Globus pallidus (tissue), 1 donor: ENCODE results near the gene CREBBP.

Experiments
- DNase-seq: peaks from one replicate; pipeline ENCODE4 v3.0.0-alpha.2; 2015; ENCODE audit warnings: low spot score

Gene CREBBP

GRCh38 chr16:3824121-3824795, 56.3 kb downstream of the CREBBP start:
- DNase-seq, result no peak

- no peak for DNase-seq
Observed at GRCh38 chr16:3823427-3823826, 57.1 kb downstream of the CREBBP start.

- DNase-seq, result no peak
Observed at GRCh38 chr16:3822366-3823045, 58.0 kb downstream of the CREBBP start.

DNA sequence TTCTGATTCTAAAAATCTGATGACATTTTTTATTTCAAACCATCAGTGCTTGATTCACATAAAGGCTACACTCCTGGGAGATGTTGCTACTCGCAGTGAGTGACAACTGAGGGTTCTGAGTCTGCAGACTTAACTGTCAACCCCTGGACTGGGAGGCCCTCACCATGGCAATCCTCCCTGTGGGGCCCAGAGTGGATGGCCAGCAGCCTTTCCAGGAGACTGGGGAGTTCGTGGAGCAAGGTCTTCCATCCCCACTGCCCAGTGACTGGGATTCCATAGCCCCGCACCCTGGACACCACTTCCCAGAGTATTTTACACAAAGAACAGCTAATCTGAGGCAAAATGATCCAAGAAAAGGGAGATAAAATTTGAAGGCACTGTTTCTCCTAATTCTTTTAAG, 59.3 kb downstream of the CREBBP start:
- DNase-seq, result no peak

GRCh38 chr16:3819746-3820724, 60.5 kb downstream of the CREBBP start:
- DNase-seq, result peak; percentile 8

DNA sequence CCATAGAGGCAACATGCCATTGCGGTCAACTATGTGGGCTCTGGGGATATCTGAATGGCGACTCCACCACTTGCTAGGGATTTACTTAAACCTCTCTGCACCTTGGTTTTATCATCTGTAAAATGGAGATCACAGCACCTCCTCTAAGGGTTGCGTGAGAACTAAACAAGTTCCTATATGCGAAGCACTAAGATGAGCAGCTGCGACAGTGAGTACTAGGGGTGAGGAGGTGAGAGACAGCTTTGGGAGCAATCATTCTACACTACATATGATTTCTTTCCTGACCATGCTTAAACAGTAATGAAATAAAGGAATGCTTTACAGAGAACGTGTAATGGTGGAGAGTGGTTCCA, 61.4 kb downstream of the CREBBP start:
- no peak for DNase-seq

DNA sequence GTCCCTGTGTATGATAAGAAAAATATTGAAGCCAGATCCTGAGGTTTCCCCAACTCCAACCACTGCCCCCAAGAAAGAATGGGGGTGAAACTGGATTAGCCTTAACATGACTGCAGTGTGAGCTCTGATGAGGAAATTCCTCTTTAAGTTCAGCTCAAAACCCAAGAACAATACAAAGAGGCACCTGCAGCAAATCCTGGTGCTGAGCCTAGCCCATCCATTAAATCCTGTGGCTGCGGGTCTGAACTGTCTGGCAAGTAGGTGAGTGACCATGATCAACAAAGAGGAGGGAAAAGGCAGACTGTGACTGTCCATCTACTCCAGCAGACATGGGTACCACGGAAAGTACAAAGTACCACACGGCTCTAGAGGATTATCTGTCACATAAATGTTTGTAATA, 64.2 kb downstream of the CREBBP start:
- no peak for DNase-seq

GRCh38 chr16:3814755-3815154, 65.8 kb downstream of the CREBBP start:
- DNase-seq, result no peak

DNA sequence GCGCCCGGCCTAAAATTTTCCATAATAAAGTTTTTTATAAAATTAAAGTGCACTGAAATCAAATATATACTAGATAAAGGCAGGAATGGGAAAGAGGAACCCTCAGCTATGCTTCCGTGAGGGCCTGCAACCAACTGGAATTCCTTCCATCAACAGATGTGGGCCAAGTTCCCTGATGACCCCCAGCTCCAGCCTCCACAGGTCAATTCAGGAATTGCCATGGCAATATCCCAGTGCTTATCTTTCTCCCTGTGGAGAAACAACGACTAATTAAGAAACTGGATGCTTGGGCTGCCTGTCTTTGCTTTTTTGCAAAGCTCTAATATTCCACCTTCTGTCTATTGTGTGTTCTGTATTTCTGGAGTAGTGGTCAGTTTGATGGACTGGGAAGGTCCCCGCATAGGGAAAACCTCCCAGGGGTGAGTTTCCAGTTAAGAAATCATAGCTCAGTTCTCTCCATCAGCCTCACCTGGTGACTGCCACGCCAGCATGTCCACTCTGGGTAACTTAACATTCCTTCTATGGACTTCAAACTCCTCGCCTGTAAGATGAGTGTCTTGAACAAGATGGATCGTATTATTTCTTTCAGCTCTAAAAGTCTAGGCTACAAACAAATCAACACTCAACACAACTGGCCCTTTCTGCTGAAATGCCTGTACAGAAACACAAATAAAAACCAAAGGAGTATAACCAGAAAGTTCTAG, 67.9 kb downstream of the CREBBP start:
- DNase-seq, result no peak

DNA sequence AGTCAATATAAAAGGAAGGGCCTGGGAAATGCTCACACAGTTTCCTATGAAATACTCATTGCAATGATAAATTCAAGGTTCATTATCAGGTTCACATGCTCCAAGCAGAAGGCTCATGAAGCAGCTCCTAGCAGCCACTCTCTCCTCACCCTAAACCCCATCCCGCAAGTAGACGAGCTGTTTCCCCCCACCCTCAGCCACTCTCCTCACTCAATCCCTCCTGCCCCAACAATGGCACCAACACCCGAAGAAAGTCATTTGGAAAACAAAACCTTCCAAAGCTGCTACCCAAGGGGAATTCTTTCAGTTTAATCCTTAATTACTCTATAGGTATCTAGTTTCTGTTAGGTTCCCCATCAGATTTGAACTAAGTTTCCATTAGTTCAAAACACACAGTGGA, 69.7 kb downstream of the CREBBP start:
- DNase-seq, result no peak

DNA sequence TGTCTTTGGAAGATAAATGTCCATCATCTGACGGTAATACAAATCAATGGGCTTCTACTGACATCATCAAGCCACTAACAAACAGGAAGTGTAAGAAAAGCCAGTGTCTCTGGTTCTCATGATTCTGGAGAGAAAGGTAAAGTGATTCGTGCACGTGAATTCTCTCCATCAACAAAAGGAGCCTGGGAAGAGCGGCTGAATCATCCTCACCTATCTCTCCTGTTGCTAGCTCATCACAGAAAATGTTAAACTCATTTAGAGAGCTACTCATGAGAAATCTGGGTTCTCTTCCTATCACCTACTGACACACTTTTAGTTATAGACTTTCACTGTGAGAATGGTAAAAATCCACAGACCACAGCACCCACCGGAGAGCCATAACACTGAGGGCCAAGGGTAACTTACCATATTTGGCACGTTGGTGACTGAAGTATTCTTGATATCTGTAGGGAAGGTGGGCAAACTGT, 70.3 kb downstream of the CREBBP start:
- no peak for DNase-seq

GRCh38 chr16:3808308-3809063, 72.0 kb downstream of the CREBBP start:
- DNase-seq, result no peak

- DNase-seq, result no peak
Observed at GRCh38 chr16:3807425-3808123, 72.9 kb downstream of the CREBBP start.

DNA sequence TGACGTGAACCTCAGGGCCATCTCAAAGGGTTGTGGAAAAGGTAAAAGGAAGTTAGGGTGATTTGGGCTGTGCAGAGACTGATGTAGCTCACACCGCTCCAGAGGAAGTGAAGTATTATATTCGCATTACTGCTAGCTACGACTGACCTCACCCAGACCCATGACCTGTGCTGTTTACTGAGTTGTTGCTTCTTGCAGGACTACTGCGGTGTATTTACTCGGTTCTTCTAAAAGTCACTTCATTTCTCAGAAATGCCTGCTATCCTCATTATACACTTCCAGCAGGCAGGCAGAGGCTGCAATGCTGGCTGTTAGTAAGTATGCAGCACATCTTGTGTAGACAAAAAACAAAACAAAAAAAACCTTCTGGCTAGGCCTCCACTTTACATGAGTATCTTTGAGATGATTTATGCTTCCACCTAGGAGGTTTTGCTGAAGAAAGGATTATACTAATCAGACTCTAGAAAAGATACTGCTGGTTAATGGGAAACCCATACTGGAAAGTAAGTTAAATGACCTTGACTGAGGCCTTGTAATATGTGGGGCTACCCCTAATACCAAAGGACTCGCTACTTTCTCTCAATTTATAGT, 76.0 kb downstream of the CREBBP start:
- DNase-seq, result no peak

DNA sequence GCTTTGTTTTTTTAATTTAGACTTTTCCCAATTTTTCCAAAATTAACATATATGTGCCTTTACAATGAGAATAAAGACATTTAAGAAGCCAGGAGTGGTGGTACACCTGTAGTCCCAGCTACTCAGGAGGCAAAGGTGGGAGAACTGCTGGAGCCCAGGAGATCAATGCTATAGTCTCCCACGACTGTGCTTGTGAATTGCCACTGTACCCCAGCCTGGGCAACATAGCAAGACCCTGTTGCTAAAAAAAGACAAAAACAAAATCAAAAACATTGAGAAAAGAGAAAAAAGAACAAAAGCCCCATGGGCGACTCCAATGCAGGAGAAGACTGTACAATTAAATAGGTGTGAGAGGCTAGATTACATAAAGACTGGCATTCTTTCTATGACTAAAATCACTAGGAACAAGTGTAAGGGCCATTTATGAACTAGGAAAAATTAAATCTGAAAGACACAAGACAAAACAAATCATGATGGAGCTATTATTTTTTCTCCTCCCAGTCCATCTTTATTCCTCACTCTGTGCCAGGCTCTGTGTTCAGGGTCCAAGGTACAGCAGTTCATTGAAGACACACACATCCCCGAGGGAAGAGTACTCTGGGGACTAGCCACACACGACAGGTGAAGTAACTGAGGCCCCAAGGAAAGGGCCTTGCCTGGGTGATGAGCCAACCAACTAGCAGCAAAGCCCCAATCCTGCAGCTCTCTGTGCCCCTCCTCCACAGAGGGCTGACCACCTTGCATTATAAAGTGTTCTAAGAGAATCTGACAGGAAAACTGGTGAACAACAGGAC, 79.8 kb downstream of the CREBBP start:
- DNase-seq, result no peak

DNA sequence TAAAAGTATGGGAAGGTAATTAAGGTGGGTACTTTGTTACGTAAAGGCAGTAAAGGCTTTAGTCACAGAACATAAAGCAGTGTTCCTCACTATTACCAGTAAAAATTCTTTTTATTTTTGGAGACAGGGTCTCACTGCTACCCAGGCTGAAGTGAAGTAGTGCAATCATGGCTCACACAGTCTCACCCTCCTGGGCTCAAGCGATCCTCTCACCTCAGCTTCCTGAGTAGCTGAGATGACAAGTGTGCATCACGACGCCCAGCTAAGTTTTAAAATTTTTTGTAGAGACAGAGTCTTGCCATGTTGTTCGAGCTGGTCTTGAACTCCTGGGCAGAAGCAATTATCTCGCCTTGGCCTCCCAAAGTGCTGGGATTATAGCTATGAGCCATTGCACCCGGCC, 80.5 kb downstream of the CREBBP start:
- DNase-seq, result no peak

GRCh38 chr16:3799354-3799753, 81.2 kb downstream of the CREBBP start:
- DNase-seq, result no peak

DNA sequence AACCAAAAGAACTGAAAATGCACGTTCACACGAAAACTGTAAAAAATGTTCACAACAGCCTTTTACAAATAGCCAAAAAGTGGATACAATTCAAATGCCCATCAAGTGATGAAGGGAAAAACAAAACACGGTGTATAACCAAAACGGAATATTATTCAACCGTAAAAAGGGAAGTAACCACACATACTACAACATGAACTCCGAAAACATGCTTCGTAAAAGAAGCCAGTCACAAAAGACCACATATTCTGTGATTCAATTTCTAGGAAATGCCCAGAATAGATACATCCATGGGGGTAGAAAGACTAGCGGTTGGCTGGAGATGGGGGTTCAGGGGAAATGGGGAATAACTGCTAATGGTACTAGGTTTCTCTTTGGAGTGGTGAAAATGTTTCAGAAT, 81.7 kb downstream of the CREBBP start:
- no peak for DNase-seq
